HCT116 (cell line): Measurements from ENCODE around the gene TACR2. TPM values are rescaled to one million over a fixed set of nuclear protein-coding genes. Genes with fewer than 3 reads are reported as not detected.

Experiments used
- ATAC-seq: fragments of 200-7000 bp; cut with Tn5 transposase; 2 replicates; pipeline ENCODE4 v1.9.1; 2020; ENCODE audit warnings: mild to moderate bottlenecking, moderate library complexity
- BruUV-seq: library from RNA; stranded (reverse); fragments of 400-500 nt; replicated peaks from 2 replicates; lab custom pipeline; 2021; lab: Mats Ljungman, UMichigan
- CTCF ChIA-PET: fragments of 300-600 bp; sonication (Branson Sonifier 250); formaldehyde crosslinking; loops from one replicate; lab custom pipeline; 2021; ENCODE audit warnings: antibody characterized with exemption; lab: Charles Lee
- POLR2A ChIA-PET: fragments of 300-600, 350-600 bp; sonication (Branson Sonifier 250); formaldehyde crosslinking; loops from one replicate; lab custom pipeline; 2021; ENCODE audit warnings: antibody characterized with exemption; lab: Charles Lee
- RAD21 ChIA-PET, 2 experiments: fragments of 300-600 bp; sonication (Branson Sonifier 250); formaldehyde crosslinking; loops; one replicate each; lab custom pipeline; 2023; ENCODE audit warnings: low total read pairs in 2 of 2; ENCODE audit not compliant: uncharacterized antibody in 2 of 2, unreplicated experiment in 2 of 2, low non-redundant PET in 1 of 2; lab: Charles Lee
- DNase-seq: peaks from one replicate; pipeline ENCODE4 v3.0.0-alpha.2; 2010; ENCODE audit warnings: low read depth, low spot score
- H2AFZ ChIP-seq: fragments of 200-600 bp; shearing (Covaris generic), sonication (generic); 2 replicates; pipeline ENCODE4 v1.6.1; 2017; ENCODE audit warnings: low read depth, mixed run types, mixed read lengths, antibody characterized with exemption, low read length; ENCODE audit not compliant: poor library complexity, severe bottlenecking
- H3K27ac ChIP-seq: 2 replicates; pipeline ENCODE4 v1.5.1; 2012; ENCODE audit warnings: low read depth, low read length
- H3K27me3 ChIP-seq: fragments of 200-600 bp; sonication (generic); 2 replicates; pipeline ENCODE4 v1.6.1; 2016; ENCODE audit warnings: mixed run types, low read length, mixed read lengths; ENCODE audit not compliant: insufficient read depth
- H3K36me3 ChIP-seq, 2 experiments: fragments of 200-500 bp in 1 of 2; fragments of 200-600 bp in 1 of 2; sonication (Bioruptor generic) in 1 of 2; sonication (generic) in 1 of 2; 2 replicates each; pipeline versions ENCODE4 v1.5.1 to v1.6.1; 2014 to 2016; ENCODE audit warnings: low read length in 2 of 2, inconsistent platforms in 1 of 2, mixed read lengths in 1 of 2, mixed run types in 1 of 2; ENCODE audit not compliant: insufficient read depth in 2 of 2, control insufficient read depth in 1 of 2
- H3K4me1 ChIP-seq, 2 experiments: fragments of 200-600 bp in 1 of 2; sonication (generic) in 1 of 2; 2 replicates each; pipeline versions ENCODE4 v1.5.1 to v1.6.1; 2012 to 2017; ENCODE audit warnings: low read length in 2 of 2, inconsistent platforms in 1 of 2, mild to moderate bottlenecking in 1 of 2, mixed read lengths in 1 of 2, mixed run types in 1 of 2, moderate library complexity in 1 of 2; ENCODE audit not compliant: insufficient read depth in 2 of 2, control insufficient read depth in 1 of 2
- H3K4me2 ChIP-seq: fragments of 200-600 bp; sonication (generic); 2 replicates; pipeline ENCODE4 v1.6.1; 2017; ENCODE audit warnings: mixed run types, low read length, mixed read lengths
- H3K4me3 ChIP-seq, 2 experiments: fragments of 200-600 bp in 1 of 2; sonication (generic) in 1 of 2; replicated peaks in 1 of 2; 2 replicates each; pipeline ENCODE4 v1.5.1; 2011 to 2016; ENCODE audit warnings: low read length in 2 of 2, control low read depth in 1 of 2, low read depth in 1 of 2, mild to moderate bottlenecking in 1 of 2, mixed read lengths in 1 of 2, mixed run types in 1 of 2
- H3K79me2 ChIP-seq: fragments of 200-600 bp; sonication (generic); 2 replicates; pipeline ENCODE4 v1.6.1; 2017; ENCODE audit warnings: mild to moderate bottlenecking, mixed run types, low read length, moderate library complexity, mixed read lengths; ENCODE audit not compliant: insufficient read depth
- H3K9ac ChIP-seq: fragments of 200-600 bp; sonication (generic); 2 replicates; pipeline ENCODE4 v1.6.1; 2016; ENCODE audit warnings: low read length, mixed read lengths
- H3K9me2 ChIP-seq: fragments of 200-600 bp; sonication (generic), shearing (Covaris generic); 2 replicates; pipeline ENCODE4 v1.6.1; 2017; ENCODE audit warnings: mixed run types, mild to moderate bottlenecking, moderate library complexity; ENCODE audit not compliant: insufficient read depth
- H3K9me3 ChIP-seq, 2 experiments: fragments of 200-500 bp in 1 of 2; fragments of 200-600 bp in 1 of 2; sonication (Bioruptor generic) in 1 of 2; sonication (generic) in 1 of 2; 2 replicates each; pipeline ENCODE4 v1.6.1; 2014 to 2017; ENCODE audit warnings: low read length in 2 of 2, mixed read lengths in 2 of 2, inconsistent platforms in 1 of 2, low read depth in 1 of 2, mild to moderate bottlenecking in 1 of 2, mixed run types in 1 of 2, moderate library complexity in 1 of 2; ENCODE audit not compliant: control insufficient read depth in 1 of 2, insufficient read depth in 1 of 2
- H4K20me1 ChIP-seq: fragments of 200-600 bp; sonication (generic), shearing (Covaris generic); 2 replicates; pipeline ENCODE4 v1.6.1; 2017; ENCODE audit warnings: mixed run types, mild to moderate bottlenecking, moderate library complexity; ENCODE audit not compliant: insufficient read depth
- ELF1 ChIP-seq: IDR thresholded peaks from 2 replicates; pipeline ENCODE4 v1.6.1; 2012; ENCODE audit warnings: low read depth, borderline replicate concordance
- EZH2 ChIP-seq: fragments of 200-600 bp; sonication (generic); IDR thresholded peaks from 2 replicates; pipeline ENCODE4 v1.6.1; 2017; ENCODE audit warnings: antibody characterized with exemption, mixed run types
- EZH2phosphoT487 ChIP-seq: fragments of 200-600 bp; IDR thresholded peaks from 2 replicates; pipeline ENCODE4 v1.6.1; 2018; ENCODE audit warnings: antibody characterized with exemption, borderline replicate concordance
- RAD21 ChIP-seq: IDR thresholded peaks from 2 replicates; pipeline ENCODE4 v1.6.1; 2012; ENCODE audit warnings: low read depth, mild to moderate bottlenecking
- SP1 ChIP-seq: IDR thresholded peaks from 2 replicates; pipeline ENCODE4 v1.6.1; 2012; ENCODE audit warnings: low read depth
- intact Hi-C: fragments of 100-400 bp; cut with micrococcal nuclease; formaldehyde crosslinking; loops from 2 replicates; pipeline ENCODE4 v1.10.0; 2022
- total RNA-seq: library from RNA; stranded (reverse); gene quantifications from one replicate; pipeline ENCODE4 v1.2.1, GENCODE V29; 2021; ENCODE audit not compliant: unreplicated experiment
- TF ChIP-seq, protein P1 (sequence below): IDR thresholded peaks from 2 replicates; pipeline ENCODE4 v1.6.1; 2012
- TF ChIP-seq, protein P2 (sequence below), 3 experiments: fragments of 200-600 bp in 1 of 3; sonication (generic) in 1 of 3; IDR thresholded peaks in 2 of 3; conservative IDR thresholded peaks in 1 of 3; 2 replicates each; pipeline ENCODE4 v1.5.1; 2012 to 2017; ENCODE audit warnings: low read depth in 2 of 3, low read length in 2 of 3, antibody characterized with exemption in 1 of 3, borderline replicate concordance in 1 of 3, control low read depth in 1 of 3, mild to moderate bottlenecking in 1 of 3, mixed read lengths in 1 of 3, mixed run types in 1 of 3, moderate library complexity in 1 of 3; ENCODE audit not compliant: insufficient read depth in 1 of 3

The TACR2 gene
- total RNA-seq, 1 experiment from 2014 or later: not detected

DNA sequence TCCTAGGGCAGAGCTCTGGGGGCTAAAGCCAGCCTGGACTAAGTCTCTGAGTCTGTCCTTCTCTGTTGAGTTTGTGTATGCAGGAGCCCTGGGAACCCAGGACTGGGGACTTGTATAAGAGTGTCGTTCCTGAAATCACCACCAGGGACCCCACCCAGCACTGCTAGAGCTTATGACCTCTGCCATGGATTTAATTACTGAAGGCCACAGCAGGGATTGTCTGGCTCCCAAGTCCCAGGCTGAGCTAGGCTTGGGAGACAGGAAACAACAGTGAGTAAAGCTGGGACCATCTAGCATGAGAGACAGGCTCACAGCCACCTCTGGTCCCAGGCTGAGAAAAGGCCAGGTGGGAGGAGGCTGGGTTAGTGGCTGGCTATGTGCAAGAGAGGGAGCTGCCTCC, 33.1 kb upstream of the TACR2 start:
- CTCF ChIA-PET: interaction anchor here (0.8 to 4.1 kb wide), 7 partner anchors 11 to 58 kb away, joined by 3 to 21 read pairs (median 3); no protein-coding TSS in a partner anchor
- Histone ChIP-seq H3K9me2 (no peaks in the 10 kb centered on the region), H3K4me2 (peak overlapping the region; percentile 95), H3K79me2 (0 out of 2 replicates have a peak, but pooled peaks cover 4% of the 10 kb centered on the region), H3K36me3 (no peaks in the 10 kb centered on the region), H3K27ac (peak overlapping the region; percentile 58), H3K27me3 (no peaks in the 10 kb centered on the region), H3K4me1 (peaks cover 39 to 75% of the 10 kb centered on the region in 2 experiments), H2AFZ (peak overlapping the region; percentile 66), H3K9ac (peak overlapping the region; percentile 42), H3K9me3 (no peaks in the 10 kb centered on the region), H3K4me3 (peak overlapping the region in 1 of 2 experiments; percentile 29; a peak in 1 of 4 replicates), H4K20me1 (no peaks in the 10 kb centered on the region)
- ATAC-seq: peak; percentile 76
- BruUV-seq: no TSS peak
- intact Hi-C loops: loop anchor here (10.0 kb wide), 1 partner anchor 55 kb away; no protein-coding TSS in a partner anchor
- RAD21 ChIA-PET: no interaction called here
- POLR2A ChIA-PET: interaction anchor here (0.6 to 2.0 kb wide), 3 partner anchors 10 to 736 kb away, joined by 4 to 6 read pairs (median 4); no protein-coding TSS in a partner anchor
- TF ChIP-seq EZH2phosphoT487 (no peak), RAD21 (peak; percentile 63), ELF1 (no peak), SP1 (no peak), EZH2 (no peak)
- TF ChIP-seq, protein P1, sequence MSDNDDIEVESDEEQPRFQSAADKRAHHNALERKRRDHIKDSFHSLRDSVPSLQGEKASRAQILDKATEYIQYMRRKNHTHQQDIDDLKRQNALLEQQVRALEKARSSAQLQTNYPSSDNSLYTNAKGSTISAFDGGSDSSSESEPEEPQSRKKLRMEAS: no peak
- TF ChIP-seq, protein P2, sequence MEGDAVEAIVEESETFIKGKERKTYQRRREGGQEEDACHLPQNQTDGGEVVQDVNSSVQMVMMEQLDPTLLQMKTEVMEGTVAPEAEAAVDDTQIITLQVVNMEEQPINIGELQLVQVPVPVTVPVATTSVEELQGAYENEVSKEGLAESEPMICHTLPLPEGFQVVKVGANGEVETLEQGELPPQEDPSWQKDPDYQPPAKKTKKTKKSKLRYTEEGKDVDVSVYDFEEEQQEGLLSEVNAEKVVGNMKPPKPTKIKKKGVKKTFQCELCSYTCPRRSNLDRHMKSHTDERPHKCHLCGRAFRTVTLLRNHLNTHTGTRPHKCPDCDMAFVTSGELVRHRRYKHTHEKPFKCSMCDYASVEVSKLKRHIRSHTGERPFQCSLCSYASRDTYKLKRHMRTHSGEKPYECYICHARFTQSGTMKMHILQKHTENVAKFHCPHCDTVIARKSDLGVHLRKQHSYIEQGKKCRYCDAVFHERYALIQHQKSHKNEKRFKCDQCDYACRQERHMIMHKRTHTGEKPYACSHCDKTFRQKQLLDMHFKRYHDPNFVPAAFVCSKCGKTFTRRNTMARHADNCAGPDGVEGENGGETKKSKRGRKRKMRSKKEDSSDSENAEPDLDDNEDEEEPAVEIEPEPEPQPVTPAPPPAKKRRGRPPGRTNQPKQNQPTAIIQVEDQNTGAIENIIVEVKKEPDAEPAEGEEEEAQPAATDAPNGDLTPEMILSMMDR (IDR thresholded peaks at IDR 0.05 in 2 of 3, conservative IDR thresholded peaks at IDR 0.05 in 1 of 3; ENCODE audit: borderline replicate concordance in 1 of 3, insufficient read depth in 1 of 3, low read depth in 2 of 3, low read length in 2 of 3): peak; percentile 55 to 74 (median 71); a peak in 5 of 6 replicates
- peak; percentile 77 for DNase-seq
